Measurements from ENCODE around the gene INPP4B.

GRCh38 chr4:142413485-142413884 lies 432.6 kb downstream of the INPP4B start:
- no peak for TF ChIP-seq CTCF (conservative IDR thresholded peaks at IDR 0.05; ENCODE audit: low read length)
- no peak for TF ChIP-seq EZH2phosphoT487 (IDR thresholded peaks at IDR 0.05; ENCODE audit: borderline replicate concordance, low read depth, low read length)
